DLD1 (cell line): ENCODE data around the gene HDAC3.

Source experiments
- in situ Hi-C: cut with HindIII; loops from 2 replicates; pipeline ENCODE4 v1.10.0; 2017; ENCODE audit warnings: low sequenced_read_pairs

HDAC3 gene

GRCh38 chr5:141608046-141608445 lies 28.6 kb downstream of the HDAC3 start:
- in situ Hi-C loops, result no loop called here

- in situ Hi-C loops, result no loop called here
Measured at GRCh38 chr5:141605523-141606277, 30.9 kb downstream of the HDAC3 start.

- in situ Hi-C loops, result no loop called here
Measured at GRCh38 chr5:141603923-141604717, 32.5 kb downstream of the HDAC3 start.

- in situ Hi-C loops, result no loop called here
Measured at GRCh38 chr5:141602606-141603005, 34.0 kb downstream of the HDAC3 start.

- in situ Hi-C loops, result no loop called here
Measured at GRCh38 chr5:141598391-141599345, 38.0 kb downstream of the HDAC3 start.

- in situ Hi-C loops, result no loop called here
Measured at GRCh38 chr5:141597814-141598213, 38.8 kb downstream of the HDAC3 start.

GRCh38 chr5:141597394-141597793 lies 39.3 kb downstream of the HDAC3 start:
- in situ Hi-C loops, result no loop called here

- in situ Hi-C loops, result no loop called here
Measured at GRCh38 chr5:141596867-141597266, 39.8 kb downstream of the HDAC3 start.

- in situ Hi-C loops, result no loop called here
Measured at GRCh38 chr5:141590127-141590526, 46.5 kb downstream of the HDAC3 start.

GRCh38 chr5:141586246-141586645 lies 50.4 kb downstream of the HDAC3 start:
- in situ Hi-C loops, result no loop called here

GRCh38 chr5:141585594-141585993 lies 51.1 kb downstream of the HDAC3 start:
- in situ Hi-C loops, result no loop called here

- in situ Hi-C loops, result no loop called here
Measured at GRCh38 chr5:141574122-141574510, 62.5 kb downstream of the HDAC3 start.

GRCh38 chr5:141573489-141574121 lies 63.0 kb downstream of the HDAC3 start:
- in situ Hi-C loops, result no loop called here
